Measurements from ENCODE around the gene FOXP2.

- TF ChIP-seq CTCF (IDR thresholded peaks at IDR 0.05) = no peak
- no peak for TF ChIP-seq POLR2A (IDR thresholded peaks at IDR 0.05)
- TF ChIP-seq POLR2AphosphoS5 (IDR thresholded peaks at IDR 0.05) = no peak
Observed at GRCh38 chr7:114620208-114620607, 205.6 kb downstream of the FOXP2 start.

Measured in gastroesophageal sphincter (tissue), 3 donors.